HG03039 (cell line): Measurements from ENCODE around the gene MARK2.
"Not testable (repeated sequence)": the region's sequence is repeated elsewhere in the genome, so short reads cannot be mapped to it uniquely, and the experiment has no call there.

Source experiments
- ATAC-seq: cut with Tn5 transposase; IDR thresholded peaks from one replicate; pipeline ENCODE4 v1.9.1; 2021; ENCODE audit warnings: mild to moderate bottlenecking, moderate library complexity; ENCODE audit not compliant: unreplicated experiment

MARK2 gene

DNA sequence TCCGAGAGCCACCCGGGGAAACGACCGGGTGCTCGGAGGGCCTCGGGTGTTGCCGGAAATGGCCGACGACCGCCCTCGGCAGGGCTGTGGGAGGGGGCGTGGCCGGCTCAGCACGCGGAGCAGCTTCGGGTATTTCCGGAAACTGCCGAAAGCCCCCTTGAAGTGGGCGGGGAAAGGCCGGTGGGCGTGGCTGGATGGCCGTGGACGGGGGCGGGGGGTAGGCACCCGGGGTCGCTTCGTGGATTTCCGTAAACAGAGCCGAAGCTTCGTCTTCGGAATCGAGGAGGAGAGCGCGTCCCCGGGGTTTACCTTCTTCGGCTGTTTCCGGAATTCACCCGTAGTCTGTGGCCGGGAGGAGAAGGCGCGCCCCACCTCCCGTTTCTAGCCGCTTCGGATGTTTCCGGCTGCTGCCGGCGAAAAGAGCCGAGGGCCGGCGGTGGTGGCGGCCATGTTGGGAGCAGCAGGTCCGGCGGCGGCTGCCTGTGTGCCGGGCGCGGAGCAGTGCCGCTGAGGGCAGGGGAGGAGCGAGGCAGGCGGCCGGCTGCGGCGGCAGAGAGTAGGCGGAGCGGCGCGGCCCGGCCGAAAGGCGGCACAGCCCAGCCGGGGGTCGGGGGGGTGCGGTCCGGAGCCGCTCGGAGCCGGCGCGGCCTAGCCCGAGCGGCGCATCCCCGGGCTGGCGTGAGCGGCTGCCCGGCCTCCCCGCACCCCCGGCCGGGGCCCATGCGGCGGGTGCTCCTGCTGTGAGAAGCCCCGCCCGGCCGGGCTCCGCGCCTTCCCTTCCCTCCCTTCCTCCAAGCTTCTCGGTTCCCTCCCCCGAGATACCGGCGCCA, at the start of gene MARK2:
Gene MARK2, plus strand, starts transcription at position 433 of the 830 bp plus-strand sequence. Its CDS starts 397 bp downstream, at position 830.
- peak; percentile 58 for ATAC-seq

DNA sequence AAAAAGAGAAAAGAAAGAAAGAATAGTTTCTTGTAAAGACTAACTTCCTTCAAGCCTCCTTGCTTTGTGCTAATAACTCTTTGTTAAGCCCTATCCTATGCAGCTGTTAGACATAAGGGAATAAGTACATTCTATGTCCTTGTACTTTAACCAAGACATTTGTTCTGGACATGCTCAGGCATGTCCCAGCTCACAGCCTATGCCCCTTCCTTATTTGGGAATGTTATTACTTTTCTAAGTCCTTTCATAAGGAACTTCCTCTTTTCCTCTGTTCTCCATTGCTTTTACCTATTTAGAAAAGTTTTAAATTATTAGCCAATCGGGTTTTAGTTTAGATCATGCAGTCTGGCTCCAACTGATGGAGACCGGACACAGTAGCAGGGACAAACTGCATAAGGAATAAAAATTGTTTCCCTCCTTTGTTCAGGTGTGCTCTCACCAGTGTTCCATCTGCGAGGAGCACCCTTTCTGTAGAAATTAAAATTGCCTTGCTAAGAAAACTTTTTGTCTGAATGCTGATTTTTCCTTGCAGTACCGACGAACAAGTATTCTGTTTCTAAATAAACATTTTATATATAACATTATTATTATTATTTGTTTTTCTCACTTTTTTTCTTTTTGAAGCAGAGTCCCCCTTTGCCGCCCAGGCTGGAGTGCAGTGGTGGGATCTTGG, 47.3 kb upstream of the MARK2 start:
- ATAC-seq = no peak

DNA sequence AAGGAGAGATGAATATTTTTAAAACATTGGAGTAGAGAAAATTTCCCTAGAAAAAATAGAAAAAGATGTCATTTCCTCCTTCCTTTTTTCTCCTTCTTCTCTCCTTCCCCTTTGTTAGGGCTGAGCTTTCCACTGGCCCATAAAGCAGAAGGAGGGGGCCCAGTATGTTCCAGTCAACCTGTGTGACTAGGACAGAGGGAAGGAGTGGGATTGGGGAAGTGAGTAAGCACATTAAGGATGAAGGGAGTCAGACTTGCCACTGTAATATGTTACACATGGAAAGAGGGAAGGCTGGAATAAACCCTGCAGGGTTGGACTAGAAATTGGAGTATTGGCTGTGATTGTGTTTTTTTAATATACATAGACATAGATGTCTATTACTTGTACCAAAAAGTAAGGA, 45.7 kb upstream of the MARK2 start:
- no peak for ATAC-seq

DNA sequence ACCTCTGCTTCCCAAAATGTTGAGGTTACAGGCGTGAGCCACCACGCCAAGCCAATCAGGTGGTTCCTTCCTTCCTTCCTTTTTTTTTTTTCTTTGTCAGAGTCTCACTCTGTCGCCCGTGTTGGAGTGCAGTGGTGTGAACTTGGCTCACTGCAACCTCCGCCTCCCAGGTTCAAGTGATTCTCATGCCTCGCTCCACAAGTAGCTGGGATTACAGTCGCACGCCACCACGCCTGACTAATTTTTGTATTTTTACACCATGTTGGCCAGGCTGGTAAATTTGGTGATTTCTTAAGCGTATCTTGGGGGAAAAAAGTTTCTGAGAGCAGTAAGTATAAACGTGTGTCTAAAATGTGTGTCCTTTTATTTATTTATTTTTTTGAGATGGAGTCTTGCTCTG, 43.8 kb upstream of the MARK2 start:
- ATAC-seq = no peak

DNA sequence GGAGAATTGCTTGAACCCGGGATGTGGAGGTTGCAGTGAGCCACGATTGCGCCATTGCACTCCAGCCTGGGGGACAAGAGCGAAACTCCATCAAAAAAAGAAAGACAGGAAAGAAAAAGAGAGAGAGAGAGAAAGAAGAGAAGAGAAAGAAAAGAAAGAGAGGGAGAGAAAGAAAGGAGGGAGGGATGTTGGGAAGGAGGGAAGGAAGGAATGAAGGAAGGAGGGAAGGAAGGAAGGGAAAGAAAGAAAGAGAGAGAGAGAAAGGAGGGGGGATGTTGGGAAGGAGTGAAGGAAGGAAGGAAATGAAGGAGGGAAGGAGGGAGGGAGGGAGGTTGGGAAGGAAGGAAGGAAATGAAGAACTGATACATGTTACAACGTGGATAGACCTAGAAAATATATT, 38.0 kb upstream of the MARK2 start:
- no peak for ATAC-seq

DNA sequence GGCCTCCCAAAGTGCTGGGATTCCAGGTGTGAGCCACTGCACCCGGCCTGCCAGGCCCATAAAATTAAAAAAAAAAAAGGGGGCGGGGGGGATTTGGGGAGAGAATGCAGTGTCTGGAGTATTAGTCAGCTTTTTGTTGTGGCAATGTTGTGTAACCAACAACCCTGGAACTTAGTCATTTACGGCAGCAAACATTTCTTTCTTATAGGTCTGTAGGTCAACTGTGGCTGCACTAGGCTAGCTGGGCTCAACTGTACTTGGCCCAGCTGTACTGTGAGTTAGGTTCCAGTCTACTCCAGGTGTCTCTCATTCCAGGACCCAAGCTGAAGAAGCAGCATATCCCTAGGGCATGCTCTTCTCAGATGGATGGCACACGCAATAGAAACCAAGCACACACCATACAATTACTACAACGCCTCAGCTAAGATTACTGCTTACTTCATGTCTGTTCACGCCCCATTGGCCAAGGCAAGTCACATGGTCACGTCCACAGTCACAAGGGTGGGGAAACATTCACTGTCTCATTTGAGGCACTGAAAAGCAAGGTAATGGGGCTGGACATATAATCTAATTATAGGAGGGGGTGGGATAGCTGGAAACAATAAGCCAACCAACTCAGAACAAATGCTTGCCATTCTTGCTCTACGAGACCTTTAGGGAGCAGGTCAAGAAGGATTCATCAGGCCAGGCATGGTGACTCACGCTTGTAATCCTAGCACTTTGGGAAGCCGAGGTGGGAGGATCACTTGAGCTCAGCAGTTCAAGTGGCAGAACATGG, 36.1 kb upstream of the MARK2 start:
- ATAC-seq = no peak

DNA sequence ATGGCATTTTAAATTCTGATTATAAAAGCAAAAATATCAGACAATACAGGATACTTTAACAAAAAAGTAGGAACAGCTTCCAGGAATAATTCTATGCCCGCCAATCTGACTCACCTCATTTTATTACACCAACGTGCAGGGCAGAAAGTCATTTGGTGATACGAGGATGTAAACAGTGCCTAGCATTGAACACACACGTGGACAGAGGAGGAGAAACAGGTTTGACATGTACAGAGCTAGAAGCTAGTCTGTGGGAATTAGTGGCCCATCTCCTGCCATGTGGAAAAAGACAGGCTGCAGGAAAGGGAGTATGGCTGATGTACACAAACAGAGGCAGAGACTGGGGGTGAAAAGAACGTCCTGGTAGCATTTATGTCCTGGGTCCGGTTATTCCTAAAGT, 34.7 kb upstream of the MARK2 start:
- no peak for ATAC-seq

DNA sequence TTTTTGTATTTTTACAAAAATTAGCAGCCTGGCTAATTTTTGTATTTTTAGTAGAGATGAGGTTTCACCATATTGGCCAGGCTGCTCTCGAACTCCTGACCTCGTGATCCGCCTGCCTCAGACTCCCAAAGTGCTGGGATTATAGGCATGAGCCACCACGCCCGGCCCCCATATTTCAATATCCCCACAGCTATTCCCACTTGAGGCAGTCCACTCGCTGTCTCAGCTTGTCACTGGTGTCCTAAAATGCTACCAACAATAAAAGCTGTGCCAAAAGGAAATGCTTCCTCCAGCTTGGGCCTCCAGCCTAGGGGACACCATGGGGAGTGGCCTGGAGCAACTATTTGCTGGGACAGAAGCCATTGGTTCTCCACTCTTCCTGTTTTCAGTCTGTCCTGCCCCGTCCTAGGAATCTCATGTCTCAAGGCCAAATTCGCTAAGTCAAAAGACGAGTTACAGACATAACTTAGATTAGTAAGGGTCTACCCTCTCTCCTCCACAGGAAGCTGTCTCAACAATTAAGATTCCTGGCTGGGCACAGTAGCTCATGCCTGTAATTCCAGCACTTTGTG, 33.0 kb upstream of the MARK2 start:
- no peak for ATAC-seq

DNA sequence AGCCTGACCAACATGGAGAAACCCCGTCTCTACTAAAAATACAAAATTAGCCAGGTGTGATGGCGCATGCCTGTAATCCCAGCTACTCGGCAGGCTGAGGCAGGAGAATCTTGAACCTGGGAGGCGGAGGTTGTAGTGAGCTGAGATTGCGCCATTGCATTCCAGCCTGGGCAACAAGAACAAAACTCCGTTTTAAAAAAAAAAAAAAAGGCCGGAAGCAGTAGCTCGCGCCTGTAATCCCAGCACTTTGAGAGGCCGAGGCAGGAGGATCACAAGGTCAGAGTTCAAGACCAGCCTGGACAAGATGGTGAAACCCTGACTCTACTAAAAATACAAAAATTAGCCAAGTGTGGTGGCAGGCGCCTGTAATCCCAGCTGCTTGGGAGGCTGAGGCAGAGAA, 28.5 kb upstream of the MARK2 start:
- not testable (repeated sequence) for ATAC-seq

DNA sequence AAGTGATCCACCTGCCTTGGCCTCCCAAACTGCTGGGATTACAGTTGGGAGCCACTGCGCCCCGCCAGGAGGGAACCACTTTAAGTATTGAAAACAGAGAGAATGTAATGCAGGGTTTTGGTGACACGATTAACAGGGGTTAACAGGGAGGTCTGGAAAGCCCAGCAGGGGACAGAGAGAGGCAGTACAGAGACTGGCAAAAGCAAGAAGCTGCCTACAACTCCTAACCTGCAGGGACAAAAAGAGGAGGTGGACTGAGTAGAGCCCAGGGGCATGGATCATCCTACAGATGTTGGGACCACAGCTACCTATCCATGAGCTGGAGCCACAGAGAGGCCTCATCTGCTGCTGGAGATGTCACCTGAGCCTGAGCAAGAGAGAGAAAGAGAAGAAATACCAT, 27.4 kb upstream of the MARK2 start:
- no peak for ATAC-seq

DNA sequence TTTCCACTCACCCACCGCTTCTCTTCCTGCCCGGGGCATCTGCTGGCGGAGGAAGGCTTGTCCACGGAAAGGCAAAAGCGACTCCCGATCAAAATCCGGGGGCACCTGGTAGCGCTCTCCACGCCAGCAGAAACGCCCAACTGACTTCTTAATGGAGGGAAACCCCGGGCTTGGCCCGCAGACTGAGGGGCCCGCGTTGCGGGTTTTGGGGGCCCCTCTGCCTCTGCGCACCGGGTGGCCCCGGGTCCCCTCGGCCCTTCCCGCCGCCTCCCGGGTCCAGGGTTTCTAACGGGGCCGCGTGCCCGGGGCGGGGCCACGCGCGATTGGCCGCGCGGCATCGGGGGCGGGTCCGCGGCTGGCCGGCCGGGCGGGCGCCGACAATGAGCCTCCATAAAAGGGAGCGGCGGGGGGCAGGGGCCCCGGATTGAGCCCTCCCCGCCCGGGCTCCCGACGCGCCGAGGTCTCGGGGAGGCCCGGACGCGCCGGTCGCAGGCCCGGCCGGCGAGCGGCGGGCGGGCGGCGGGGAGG, 25.8 kb upstream of the MARK2 start, which contains the start of gene SPINDOC:
Gene SPINDOC, plus strand, starts transcription at position 422 of the 528 bp plus-strand sequence. CDS start 231 bp downstream, outside the sequence.
- peak; percentile 83 for ATAC-seq

DNA sequence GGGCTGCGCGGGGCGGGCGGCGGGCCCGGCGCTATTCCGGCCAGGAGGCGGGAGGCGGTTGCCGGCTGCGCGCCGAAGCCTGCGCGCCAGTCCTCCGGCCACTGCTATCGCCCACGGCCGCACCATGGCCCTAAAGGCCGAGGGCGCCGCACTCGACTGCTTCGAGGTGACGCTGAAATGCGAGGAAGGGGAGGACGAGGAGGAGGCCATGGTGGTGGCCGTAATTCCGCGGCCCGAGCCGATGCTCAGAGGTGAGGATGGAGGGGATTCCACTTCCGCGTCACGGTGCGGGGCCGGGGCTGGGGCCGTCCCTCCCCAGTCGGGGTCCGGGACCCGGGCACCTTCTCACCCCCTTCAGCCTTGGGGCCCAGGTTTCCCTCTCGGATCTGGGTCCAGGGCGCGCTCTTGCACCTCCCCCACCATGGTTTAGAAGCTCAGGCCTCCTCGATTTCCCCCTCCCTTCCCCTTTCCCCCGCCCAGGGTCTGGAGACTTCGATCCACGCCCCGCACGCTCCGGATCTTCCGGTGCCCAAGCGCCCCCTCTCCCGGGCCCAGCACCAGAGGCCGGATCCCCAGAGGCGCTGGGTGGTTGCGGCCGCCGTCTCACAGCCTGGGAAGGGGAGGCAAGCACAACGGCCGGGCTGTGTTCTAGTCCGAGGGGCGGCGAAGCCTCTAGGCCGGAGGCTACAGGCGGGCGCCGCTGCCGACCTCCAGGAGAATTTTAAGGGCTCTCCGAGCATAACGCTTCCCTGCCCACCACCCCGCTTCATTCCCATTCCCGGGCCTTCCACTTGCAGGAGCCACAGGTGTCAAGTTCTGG, 25.1 kb upstream of the MARK2 start:
- peak; percentile 32 for ATAC-seq

DNA sequence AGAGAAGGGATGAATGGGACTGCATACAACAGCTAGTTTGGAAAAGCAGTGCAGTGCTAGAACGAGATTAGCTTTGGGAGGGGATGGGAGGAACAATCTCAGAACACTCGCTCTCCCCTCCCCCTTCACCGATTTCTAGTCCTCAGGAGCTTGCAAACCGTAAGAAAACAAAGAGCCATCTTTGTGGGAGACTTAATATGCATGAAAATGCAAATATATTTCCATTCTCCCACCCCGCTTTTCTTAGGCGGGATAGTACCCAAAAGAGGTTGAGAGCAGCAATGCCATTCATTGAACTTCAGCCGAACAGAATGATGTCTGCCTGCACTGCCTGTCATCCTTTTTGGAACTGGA, 24.6 kb upstream of the MARK2 start:
- ATAC-seq = no peak

DNA sequence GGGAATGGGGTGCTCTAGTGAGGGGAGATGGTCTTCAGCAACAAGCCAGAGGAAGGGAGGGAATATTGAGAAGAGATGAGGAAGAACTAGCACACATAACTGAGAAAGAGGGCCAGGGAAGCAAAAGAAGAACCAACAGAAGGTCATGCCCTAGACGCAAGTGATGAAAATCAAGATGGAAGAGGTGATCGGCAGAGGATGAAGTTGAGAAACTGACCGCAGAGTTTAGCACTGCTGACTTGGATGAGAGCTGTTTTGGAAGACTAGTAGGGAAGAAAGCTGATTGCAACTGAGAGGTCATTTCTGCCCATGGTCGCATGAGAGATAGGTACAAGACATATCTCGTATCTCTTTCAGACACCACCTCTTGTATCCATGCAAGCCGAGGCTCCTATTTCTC, 22.7 kb upstream of the MARK2 start:
- ATAC-seq = no peak

DNA sequence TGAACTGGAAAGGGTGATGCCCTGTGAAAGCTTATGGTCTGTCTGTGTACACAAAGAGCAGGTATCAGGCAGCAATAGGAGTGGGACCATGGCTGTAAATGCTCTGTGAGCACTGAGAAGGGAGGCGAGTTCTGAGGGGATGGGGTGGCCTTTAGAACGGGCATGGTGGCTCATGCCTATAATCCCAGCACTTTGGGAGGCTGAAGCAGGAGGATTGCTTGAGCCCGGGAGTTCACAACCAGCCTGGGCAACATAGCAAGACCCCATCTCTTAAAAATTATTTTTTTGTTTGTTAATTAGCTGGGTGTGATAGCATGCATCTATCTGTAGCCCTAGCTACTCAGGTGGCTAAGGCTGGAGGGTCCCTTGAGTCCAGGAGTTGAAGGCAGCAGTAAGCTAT, 22.2 kb upstream of the MARK2 start:
- ATAC-seq = no peak

DNA sequence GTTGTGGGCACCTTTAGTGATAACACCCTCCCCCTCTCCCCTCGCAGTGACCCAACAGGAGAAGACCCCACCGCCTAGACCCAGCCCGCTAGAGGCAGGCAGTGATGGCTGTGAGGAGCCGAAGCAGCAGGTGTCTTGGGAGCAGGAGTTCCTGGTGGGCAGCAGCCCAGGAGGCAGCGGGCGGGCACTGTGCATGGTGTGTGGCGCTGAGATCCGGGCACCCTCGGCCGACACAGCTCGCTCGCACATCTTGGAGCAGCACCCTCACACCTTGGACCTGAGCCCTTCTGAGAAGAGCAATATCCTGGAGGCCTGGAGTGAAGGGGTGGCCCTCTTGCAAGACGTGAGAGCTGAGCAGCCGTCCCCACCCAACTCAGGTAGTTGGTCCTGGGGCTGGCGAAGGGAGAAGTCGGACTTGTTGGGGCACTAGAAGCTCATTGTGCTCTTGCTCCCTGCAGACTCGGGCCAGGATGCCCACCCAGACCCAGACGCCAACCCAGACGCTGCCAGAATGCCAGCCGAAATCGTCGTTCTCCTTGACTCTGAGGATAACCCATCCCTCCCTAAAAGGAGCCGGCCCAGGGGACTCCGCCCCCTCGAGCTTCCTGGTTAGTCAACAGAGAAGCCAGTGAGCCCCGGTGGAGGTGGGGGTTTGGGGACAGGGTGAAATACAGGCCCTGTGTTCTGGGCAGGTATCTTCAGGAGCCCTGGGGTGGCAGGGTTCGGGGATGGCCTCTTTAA, 21.0 kb upstream of the MARK2 start:
- ATAC-seq = no peak

DNA sequence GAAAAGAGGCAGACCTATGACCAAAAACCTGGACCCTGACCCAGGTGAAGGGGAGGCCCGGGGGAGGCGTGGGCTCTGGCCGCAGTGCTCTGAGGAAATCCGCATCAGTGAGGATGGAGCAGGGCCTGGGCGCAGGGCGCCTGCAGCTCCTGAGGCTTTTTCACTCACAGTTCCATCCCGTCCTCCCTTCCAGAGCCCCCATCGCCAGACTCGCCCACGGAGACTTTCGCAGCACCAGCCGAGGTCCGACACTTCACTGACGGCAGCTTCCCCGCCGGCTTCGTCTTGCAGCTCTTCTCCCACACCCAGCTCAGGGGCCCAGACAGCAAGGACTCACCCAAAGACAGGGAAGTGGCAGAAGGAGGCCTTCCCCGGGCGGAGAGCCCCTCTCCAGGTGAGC, 20.3 kb upstream of the MARK2 start:
- ATAC-seq = no peak

DNA sequence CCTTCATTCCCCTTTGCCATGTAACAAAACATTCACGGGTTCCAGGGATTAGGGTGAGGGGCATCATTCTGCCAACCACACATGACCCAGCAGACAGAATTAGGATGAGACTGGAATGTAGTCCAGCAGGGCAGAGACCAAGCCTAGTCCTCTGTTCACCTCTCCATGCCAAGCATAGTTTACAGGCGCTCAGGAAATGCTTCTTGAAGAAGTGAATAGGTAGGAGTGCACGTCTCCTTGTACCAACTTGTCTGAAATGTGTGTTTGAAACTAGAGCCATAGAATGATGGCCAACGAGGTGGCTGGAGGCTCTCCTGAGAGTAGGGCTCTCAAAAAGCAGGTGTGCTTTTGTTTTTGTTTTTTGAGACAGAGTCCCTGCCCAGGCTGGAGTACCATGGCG, 17.5 kb upstream of the MARK2 start:
- no peak for ATAC-seq

DNA sequence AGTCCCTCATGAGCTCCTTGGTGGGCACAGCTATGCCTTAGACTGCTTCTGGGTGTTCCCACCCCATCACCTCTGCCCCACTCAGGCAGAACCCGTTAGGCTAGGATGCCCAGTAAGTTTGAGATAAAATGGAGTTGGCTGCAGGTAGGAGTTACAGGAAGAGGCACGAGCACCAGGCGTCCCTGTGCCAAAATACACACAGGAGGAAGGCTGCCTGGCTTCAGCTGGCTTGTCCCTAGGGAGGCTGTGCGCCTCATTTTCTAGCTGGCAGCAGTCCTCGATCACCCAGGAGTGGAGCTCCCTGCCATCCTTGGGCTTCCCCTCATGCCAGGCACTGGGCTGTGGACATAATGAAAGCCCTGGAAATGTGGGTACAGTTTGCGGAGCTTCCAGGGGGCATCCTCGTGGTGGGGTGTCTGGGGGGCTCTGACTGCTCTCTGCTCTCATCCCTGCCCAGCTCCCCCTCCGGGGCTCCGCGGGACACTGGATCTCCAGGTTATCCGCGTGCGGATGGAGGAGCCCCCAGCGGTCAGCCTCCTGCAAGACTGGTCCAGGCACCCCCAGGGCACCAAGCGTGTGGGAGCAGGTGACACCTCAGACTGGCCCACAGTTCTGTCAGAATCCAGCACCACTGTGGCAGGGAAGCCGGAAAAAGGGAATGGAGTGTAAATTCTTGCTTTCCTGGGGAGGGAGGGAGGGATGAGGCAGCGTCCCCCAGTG, 12.3 kb upstream of the MARK2 start:
- no peak for ATAC-seq
